B cell (primary cell): ENCODE results near the gene C16orf86.

ENCODE experiments used
- CTCF ChIP-seq: fragments of 200-600 bp; IDR thresholded peaks from one replicate; pipeline ENCODE4 v1.8.0; 2022; ENCODE audit warnings: antibody characterized with exemption, mild to moderate bottlenecking
- EZH2 ChIP-seq: IDR thresholded peaks from 2 replicates; pipeline ENCODE4 v1.6.1; 2012; ENCODE audit warnings: borderline replicate concordance, low read depth, mild to moderate bottlenecking, moderate library complexity, low read length; ENCODE audit not compliant: insufficient read depth, poor library complexity, severe bottlenecking

GRCh38 chr16:67710607-67711006 lies 44.0 kb downstream of the C16orf86 start:
- no peak for TF ChIP-seq CTCF
- TF ChIP-seq EZH2: no peak
